Lung (tissue), 12 donors: Measurements from ENCODE around the gene LRP2. TPM values are rescaled to one million over a fixed set of nuclear protein-coding genes. Genes with fewer than 3 reads are reported as not detected.
A peak's percentile ranks its signal among the peaks of the same experiment; 100 is the strongest.

Source experiments
- ATAC-seq: fragments of 200-7000 bp; cut with Tn5 transposase; one replicate; pipeline ENCODE4 v1.9.1; 2020; ENCODE audit warnings: moderate number of reproducible peaks; ENCODE audit not compliant: insufficient read depth, low FRiP score
- DNase-seq, 3 donors: peaks; one replicate each; pipeline ENCODE4 v3.0.0-alpha.2; 2013 to 2017
- H3K27ac ChIP-seq, 2 donors: one replicate each; pipeline ENCODE4 v1.5.1; 2013; ENCODE audit warnings: mild to moderate bottlenecking in 2 of 2, moderate library complexity in 2 of 2, control low read depth in 1 of 2, inconsistent platforms in 1 of 2, low read depth in 1 of 2, low read length in 1 of 2
- H3K27me3 ChIP-seq, 3 donors: one replicate each; pipeline ENCODE4 v1.5.1; 2013; ENCODE audit warnings: low read length in 2 of 3; ENCODE audit not compliant: control insufficient read depth in 3 of 3, insufficient read depth in 3 of 3
- H3K36me3 ChIP-seq, 4 donors: one replicate each; pipeline ENCODE4 v1.5.1; 2013; ENCODE audit warnings: low read length in 4 of 4, mild to moderate bottlenecking in 1 of 4, moderate library complexity in 1 of 4; ENCODE audit not compliant: control insufficient read depth in 4 of 4, insufficient read depth in 4 of 4
- H3K4me1 ChIP-seq, 5 donors: one replicate each; pipeline ENCODE4 v1.5.1; 2013; ENCODE audit warnings: low read length in 5 of 5, mild to moderate bottlenecking in 2 of 5, moderate library complexity in 1 of 5; ENCODE audit not compliant: control insufficient read depth in 5 of 5, insufficient read depth in 5 of 5
- H3K4me3 ChIP-seq: one replicate; pipeline ENCODE4 v1.5.1; 2013; ENCODE audit warnings: mild to moderate bottlenecking, control low read depth, moderate library complexity
- H3K9ac ChIP-seq, 2 donors: one replicate each; pipeline ENCODE4 v1.5.1; 2013; ENCODE audit warnings: low read length in 2 of 2, control low read depth in 1 of 2; ENCODE audit not compliant: insufficient read depth in 1 of 2
- H3K9me3 ChIP-seq, 4 donors: one replicate each; pipeline ENCODE4 v1.5.1; 2013; ENCODE audit warnings: low read length in 3 of 4, mild to moderate bottlenecking in 1 of 4, moderate library complexity in 1 of 4; ENCODE audit not compliant: control insufficient read depth in 4 of 4, insufficient read depth in 3 of 4
- CTCF ChIP-seq: IDR thresholded peaks from 2 replicates; pipeline ENCODE4 v1.5.1; 2012; ENCODE audit warnings: mild to moderate bottlenecking; ENCODE audit errors: control extremely low read depth, extremely low read depth
- WGBS, 2 donors: extraction: QIAGEN DNeasy Blood & Tissue Kit; methylation state at CpG; one replicate each; pipeline ENCODE4 v1.1.7; 2013; 5-methylcytosine and 5-hydroxymethylcytosine counted together
- polyA plus RNA-seq, 2 donors: library from polyadenylated mRNA; stranded (reverse); fragments of 200-250 nt; gene quantifications; one replicate each; pipeline ENCODE4 v1.2.1, GENCODE V29; 2013
- total RNA-seq, 2 donors: library from RNA; depleted of rRNA in 1 of 2; stranded (reverse); fragments of >200 nt in 1 of 2; gene quantifications; one replicate each; pipeline ENCODE4 v1.2.1, GENCODE V29; 2014 to 2021
- donor health status: control.
- donor health status: control.
- donor health status: Bipolar disorder and iron deficiency.
- donor health status: healthy.
- donor health status: DM: yes; HTN: yes; CAD: no.

LRP2 gene
- total and polyA plus RNA-seq, 4 donors: 2.4 to 39.5 (median 15.8) TPM

DNA sequence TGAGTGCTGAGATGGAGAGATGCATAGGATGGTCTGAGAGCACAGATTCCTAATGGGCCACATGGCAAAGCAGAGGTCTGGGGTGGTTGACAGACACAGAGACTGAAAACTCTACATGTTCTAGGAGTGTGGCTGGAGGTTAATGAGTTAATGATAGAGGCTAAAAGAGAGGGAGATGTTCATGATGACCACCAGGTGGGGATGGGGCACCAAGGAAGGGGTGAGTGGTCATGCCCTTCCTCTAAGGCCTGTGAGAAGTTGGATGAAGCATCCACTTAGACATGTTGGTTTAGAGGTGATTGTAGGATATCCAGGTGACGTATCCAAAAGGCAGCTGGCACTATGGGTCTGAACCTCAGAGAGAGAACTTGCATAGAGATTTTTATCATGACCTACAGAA is 102.1 kb downstream of the LRP2 start:
- no peak for TF ChIP-seq CTCF

DNA sequence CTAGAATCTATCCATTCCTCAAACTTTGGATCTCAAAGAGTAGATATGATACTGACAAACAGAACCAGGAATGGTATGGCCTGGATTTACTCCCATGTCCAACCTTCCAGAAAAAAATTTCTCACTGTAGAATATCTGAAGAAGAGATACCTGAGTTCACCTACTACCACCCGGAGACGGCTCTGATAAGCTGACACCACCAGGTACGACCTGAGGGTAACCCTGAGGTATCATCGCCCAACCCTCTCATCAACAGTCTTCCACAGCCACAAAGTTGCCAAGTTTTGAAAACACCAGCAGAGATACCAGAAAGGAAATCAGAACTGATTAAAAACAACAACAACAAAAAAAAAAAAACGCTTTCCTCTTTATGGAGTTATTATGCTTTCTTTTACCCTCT is 102.9 kb downstream of the LRP2 start:
- WGBS, 2 donors: 84 to 93% methylated on average over 5 of the region's 5 CpGs
- H3K4me3 ChIP-seq: no peak overlapping the region
- no peak for TF ChIP-seq CTCF
- DNase-seq: no peak
- H3K9me3 ChIP-seq: no peaks in the 10 kb centered on the region
- ATAC-seq: no peak
- H3K4me1 ChIP-seq: no peaks in the 10 kb centered on the region
- no peak overlapping the region for H3K9ac ChIP-seq
- no peaks in the 10 kb centered on the region for H3K36me3 ChIP-seq
- H3K27ac ChIP-seq: no peak overlapping the region
- H3K27me3 ChIP-seq: no peaks in the 10 kb centered on the region

More for the DNA sequence above, 102.1 kb downstream of the LRP2 start:
- WGBS, 2 donors: 84 to 90% methylated on average over 1 of the region's 1 CpG
- no peak overlapping the region for H3K27ac ChIP-seq
- no peak overlapping the region for H3K9ac ChIP-seq
- ATAC-seq (no peak), DNase-seq (no peak)
- H3K27me3 ChIP-seq: no peaks in the 10 kb centered on the region
- H3K4me1 ChIP-seq: no peaks in the 10 kb centered on the region
- no peak overlapping the region for H3K4me3 ChIP-seq
- H3K9me3 ChIP-seq: no peaks in the 10 kb centered on the region
- H3K36me3 ChIP-seq: no peaks in the 10 kb centered on the region

DNA sequence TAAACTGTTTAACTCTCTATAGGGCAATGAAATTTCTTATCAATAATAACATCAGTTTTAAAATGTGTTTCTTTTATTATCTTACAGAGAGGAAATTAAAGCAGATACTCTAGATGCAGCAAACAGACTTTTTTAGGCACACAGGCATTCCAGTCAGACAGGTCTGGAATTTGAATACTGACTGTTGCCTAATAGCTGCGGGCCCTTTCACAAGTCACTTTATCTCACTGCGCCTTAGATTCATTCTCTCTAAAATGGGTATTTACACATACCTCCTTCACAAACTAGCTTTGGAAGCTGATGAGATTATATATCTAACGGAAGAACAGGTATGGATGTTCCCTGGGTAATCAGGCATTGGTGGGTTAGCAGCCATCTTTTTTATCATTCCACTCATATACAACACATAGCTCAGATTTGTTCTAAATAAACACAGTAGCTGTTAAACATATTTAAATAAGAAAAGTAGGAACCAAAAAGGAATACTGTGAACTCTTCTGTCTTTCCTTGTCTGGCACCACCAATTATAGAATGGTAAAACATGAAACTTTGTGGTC is 104.2 kb downstream of the LRP2 start:
- no peak for TF ChIP-seq CTCF
- Histone ChIP-seq H3K4me1 (no peaks in the 10 kb centered on the region), H3K27me3 (no peaks in the 10 kb centered on the region), H3K9ac (no peak overlapping the region), H3K36me3 (no peaks in the 10 kb centered on the region), H3K9me3 (no peaks in the 10 kb centered on the region), H3K27ac (no peak overlapping the region), H3K4me3 (no peak overlapping the region)
- DNase-seq (peak in 1 of 3 donors; percentile 30), ATAC-seq (no peak)
- WGBS, 2 donors: 56 to 73% methylated on average over 3 of the region's 3 CpGs

DNA sequence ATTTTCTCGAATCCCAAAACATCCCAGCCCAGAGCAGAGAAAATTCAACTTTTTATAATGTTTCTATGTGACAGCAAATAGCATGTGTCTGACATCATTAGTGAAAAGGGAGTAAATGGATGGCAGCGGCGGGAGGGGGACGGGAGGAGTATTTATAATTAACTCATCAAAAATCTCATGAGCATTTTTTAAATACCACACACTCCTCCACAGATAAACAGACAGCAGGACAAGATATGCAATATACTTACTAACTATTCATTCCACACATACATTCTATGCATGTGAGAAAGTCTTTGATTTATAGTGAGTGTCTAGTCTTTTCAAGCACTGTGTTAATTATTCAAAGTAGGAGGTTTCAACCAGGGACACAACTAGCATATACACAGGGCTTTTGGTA is 107.6 kb downstream of the LRP2 start:
- Histone ChIP-seq H3K36me3 (no peaks in the 10 kb centered on the region), H3K9me3 (no peaks in the 10 kb centered on the region), H3K27ac (no peak overlapping the region), H3K27me3 (no peaks in the 10 kb centered on the region), H3K4me3 (no peak overlapping the region), H3K9ac (no peak overlapping the region), H3K4me1 (no peaks in the 10 kb centered on the region)
- no peak for TF ChIP-seq CTCF
- DNase-seq: no peak
- WGBS, 2 donors: 81 to 87% methylated on average over 4 of the region's 4 CpGs
- no peak for ATAC-seq
